Measurements from ENCODE around the gene ANKRD27. TPM values are rescaled to one million over a fixed set of nuclear protein-coding genes. Genes with fewer than 3 reads are reported as not detected.

The ANKRD27 gene
- total RNA-seq, 2 donors from 2014 or later: 18.8 to 22.4 TPM

DNA sequence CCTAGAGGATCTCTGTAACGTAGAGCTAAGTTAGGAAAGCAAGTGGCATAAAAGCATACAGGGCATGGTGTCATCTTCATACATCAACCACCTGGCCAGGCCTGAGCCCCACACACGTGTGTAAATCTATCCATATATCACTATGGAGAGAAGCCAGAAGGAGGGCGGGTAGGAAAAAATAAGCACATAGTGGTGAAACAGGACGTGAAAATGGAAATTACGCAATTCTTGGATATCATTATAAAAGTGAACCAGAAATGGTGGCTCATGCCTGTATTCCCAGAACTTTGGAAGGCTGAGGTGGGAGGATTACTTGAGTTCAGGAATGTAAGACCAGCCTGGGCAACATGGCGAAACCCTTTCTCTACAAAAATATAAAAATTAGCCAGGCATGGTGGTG lies 50.6 kb downstream of the ANKRD27 start:
- no peaks in the 10 kb centered on the region for H3K9me3 ChIP-seq
- no peaks in the 10 kb centered on the region for H3K4me1 ChIP-seq
- H3K4me3 ChIP-seq: no peak overlapping the region
- no peak for DNase-seq (ENCODE audit: low spot score)
- TF ChIP-seq, protein P1, sequence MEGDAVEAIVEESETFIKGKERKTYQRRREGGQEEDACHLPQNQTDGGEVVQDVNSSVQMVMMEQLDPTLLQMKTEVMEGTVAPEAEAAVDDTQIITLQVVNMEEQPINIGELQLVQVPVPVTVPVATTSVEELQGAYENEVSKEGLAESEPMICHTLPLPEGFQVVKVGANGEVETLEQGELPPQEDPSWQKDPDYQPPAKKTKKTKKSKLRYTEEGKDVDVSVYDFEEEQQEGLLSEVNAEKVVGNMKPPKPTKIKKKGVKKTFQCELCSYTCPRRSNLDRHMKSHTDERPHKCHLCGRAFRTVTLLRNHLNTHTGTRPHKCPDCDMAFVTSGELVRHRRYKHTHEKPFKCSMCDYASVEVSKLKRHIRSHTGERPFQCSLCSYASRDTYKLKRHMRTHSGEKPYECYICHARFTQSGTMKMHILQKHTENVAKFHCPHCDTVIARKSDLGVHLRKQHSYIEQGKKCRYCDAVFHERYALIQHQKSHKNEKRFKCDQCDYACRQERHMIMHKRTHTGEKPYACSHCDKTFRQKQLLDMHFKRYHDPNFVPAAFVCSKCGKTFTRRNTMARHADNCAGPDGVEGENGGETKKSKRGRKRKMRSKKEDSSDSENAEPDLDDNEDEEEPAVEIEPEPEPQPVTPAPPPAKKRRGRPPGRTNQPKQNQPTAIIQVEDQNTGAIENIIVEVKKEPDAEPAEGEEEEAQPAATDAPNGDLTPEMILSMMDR (IDR thresholded peaks at IDR 0.05): no peak
- H3K27me3 ChIP-seq: no peaks in the 10 kb centered on the region
- H3K27ac ChIP-seq: no peak overlapping the region
- peaks cover 60% of the 10 kb centered on the region for H3K36me3 ChIP-seq

DNA sequence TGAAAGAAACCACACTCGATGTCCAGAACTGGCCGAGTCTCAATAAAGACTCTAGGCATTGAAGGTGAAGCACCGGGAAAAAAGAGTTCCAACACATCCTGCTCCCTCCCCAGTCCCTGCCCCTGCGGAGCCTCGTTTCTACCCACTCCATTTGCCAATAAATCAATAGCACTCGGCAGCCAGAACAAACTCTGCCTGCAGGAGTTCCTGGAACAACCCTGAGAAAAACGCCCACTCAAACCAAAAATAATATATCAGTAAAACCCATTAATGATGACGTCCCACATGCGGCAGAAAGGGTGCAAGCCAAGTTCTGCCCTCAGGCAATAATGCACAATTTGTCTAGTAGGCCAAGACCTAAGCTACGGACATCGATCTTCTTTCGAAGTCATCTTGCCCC lies 53.0 kb downstream of the ANKRD27 start:
- no peaks in the 10 kb centered on the region for H3K9me3 ChIP-seq
- TF ChIP-seq, protein P1 (IDR thresholded peaks at IDR 0.05): no peak

DNA sequence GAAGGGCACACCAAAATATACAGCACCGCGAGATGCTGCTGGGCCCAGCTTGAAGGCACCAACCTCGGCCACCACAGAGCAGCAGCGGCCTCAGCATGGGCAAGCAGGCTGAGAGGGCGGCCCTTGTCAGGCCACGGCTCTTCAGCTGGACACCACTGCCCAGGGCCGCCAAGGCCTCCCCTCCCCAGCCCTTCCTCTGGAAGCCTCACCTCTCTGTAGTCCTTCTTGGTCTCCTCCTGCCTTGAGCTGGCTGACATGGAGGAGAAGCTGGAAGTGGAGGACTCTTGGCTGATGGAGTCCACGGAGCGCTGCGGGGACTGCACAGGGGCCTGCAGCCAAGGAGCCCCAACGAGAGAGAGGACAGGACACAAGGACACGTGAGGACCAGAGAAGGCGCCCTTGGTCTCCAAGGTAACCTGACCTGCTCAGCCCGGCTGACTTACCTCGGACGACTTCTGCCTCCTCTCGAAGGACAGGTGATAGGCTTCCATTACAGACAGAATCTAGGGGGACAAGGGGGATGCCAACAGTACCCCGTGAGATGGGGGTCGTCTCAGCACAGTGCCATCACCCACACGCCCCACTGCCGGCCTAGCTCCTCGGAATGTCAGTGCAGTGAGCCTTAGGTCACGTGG lies 55.8 kb downstream of the ANKRD27 start:
- Histone ChIP-seq H3K27ac (no peak overlapping the region), H3K9me3 (no peaks in the 10 kb centered on the region), H3K4me3 (no peak overlapping the region), H3K36me3 (peaks cover 85% of the 10 kb centered on the region), H3K4me1 (no peaks in the 10 kb centered on the region), H3K27me3 (no peaks in the 10 kb centered on the region)
- DNase-seq (ENCODE audit: low spot score): no peak
- TF ChIP-seq, protein P1 (IDR thresholded peaks at IDR 0.05): no peak

More for the DNA sequence above, 53.0 kb downstream of the ANKRD27 start:
- no peak for DNase-seq (ENCODE audit: low spot score)
- H3K27ac ChIP-seq: no peak overlapping the region
- no peaks in the 10 kb centered on the region for H3K4me1 ChIP-seq
- H3K4me3 ChIP-seq: no peak overlapping the region
- H3K36me3 ChIP-seq: peaks cover 67% of the 10 kb centered on the region
- no peaks in the 10 kb centered on the region for H3K27me3 ChIP-seq

DNA sequence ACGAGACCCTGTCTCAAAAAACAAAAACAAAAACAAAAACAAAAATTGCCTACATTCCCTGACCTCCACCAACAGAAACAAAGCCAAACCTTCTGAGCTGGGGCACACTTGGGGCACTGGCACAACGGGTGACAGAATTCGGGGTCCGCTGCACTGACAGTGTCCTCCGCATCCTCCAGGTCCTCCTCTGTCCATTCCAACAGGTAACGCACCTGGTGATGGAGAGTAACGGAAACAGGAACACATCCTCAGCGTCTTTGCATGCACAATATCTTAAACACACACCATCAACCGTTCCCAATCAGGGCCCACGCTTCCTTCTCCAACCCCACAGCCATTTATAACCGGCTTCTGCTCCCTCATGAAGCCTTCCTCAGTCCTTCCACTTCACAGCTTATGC lies 59.4 kb downstream of the ANKRD27 start:
- Histone ChIP-seq H3K4me3 (no peak overlapping the region), H3K36me3 (peaks cover 81% of the 10 kb centered on the region), H3K27ac (no peak overlapping the region), H3K4me1 (no peaks in the 10 kb centered on the region), H3K9me3 (no peaks in the 10 kb centered on the region), H3K27me3 (no peaks in the 10 kb centered on the region)
- DNase-seq (ENCODE audit: low spot score): no peak
- TF ChIP-seq, protein P1 (IDR thresholded peaks at IDR 0.05): no peak

DNA sequence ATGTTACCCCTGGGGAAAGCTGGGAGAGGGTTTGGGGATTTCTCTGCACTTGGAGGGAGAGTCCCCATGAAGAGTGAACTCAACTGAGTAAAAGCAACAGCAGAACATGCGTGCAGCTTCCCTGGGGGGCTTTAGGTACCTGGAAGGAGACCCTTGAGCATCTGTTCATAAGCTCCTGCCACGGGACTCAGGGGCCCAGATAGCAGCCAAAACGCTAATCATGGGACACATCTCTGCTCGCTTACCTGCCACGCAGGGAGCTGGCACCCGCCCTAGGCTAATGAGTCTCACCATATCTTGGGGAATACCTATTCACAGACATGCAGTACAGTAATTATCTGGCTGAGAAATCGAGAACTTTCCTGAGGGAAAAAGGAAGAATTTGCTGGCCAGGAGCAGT lies 60.1 kb downstream of the ANKRD27 start:
- H3K27me3 ChIP-seq: no peaks in the 10 kb centered on the region
- no peaks in the 10 kb centered on the region for H3K9me3 ChIP-seq
- H3K36me3 ChIP-seq: peaks cover 77% of the 10 kb centered on the region
- H3K4me3 ChIP-seq: no peak overlapping the region
- H3K4me1 ChIP-seq: no peaks in the 10 kb centered on the region
- H3K27ac ChIP-seq: no peak overlapping the region
- DNase-seq (ENCODE audit: low spot score): no peak
- TF ChIP-seq, protein P1 (IDR thresholded peaks at IDR 0.05): no peak

DNA sequence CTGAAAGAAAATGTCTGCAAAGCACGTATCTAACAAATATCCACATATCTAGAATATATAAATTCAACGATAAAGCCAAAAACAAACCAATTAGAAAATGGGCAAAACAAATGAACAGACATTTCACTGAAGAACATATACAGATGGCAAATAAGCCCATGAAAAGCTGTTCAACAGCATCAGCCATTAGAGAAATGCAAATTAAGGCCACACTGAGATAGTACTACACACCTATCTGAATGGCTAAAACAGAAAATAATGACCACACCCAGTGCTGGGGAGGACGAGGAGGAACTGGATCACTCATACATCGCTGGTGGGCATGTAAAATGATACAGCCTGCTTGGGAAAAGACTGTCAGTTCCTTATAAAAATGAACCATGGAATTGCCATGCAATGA lies 62.0 kb downstream of the ANKRD27 start:
- Histone ChIP-seq H3K27me3 (no peaks in the 10 kb centered on the region), H3K36me3 (peaks cover 62% of the 10 kb centered on the region), H3K4me1 (no peaks in the 10 kb centered on the region), H3K9me3 (no peaks in the 10 kb centered on the region), H3K27ac (no peak overlapping the region), H3K4me3 (no peak overlapping the region)
- TF ChIP-seq, protein P1 (IDR thresholded peaks at IDR 0.05): no peak
- no peak for DNase-seq (ENCODE audit: low spot score)
